HG03469 (cell line): ENCODE results near the gene CCNL2.
"Not testable (repeated sequence)": the region's sequence is repeated elsewhere in the genome, so short reads cannot be mapped to it uniquely, and the experiment has no call there.

Experiments used
- ATAC-seq: cut with Tn5 transposase; IDR thresholded peaks from one replicate; pipeline ENCODE4 v1.9.1; 2021; ENCODE audit warnings: mild to moderate bottlenecking, moderate library complexity, moderate number of reproducible peaks; ENCODE audit not compliant: unreplicated experiment

Gene CCNL2

GRCh38 chr1:1432951-1433803 lies 34.0 kb upstream of the CCNL2 start:
- ATAC-seq, result no peak

GRCh38 chr1:1432274-1432950 lies 33.3 kb upstream of the CCNL2 start:
- no peak for ATAC-seq

- no peak for ATAC-seq
These were observed 32.7 kb upstream of the CCNL2 start for GRCh38 chr1:1431845-1432273.

GRCh38 chr1:1430992-1431844 lies 32.1 kb upstream of the CCNL2 start:
- ATAC-seq, result no peak

- no peak for ATAC-seq
These were observed 31.2 kb upstream of the CCNL2 start for GRCh38 chr1:1430114-1430982.

- ATAC-seq, result no peak
These were observed 30.5 kb upstream of the CCNL2 start for GRCh38 chr1:1429671-1430073.

- not testable (repeated sequence) for ATAC-seq
These were observed 29.8 kb upstream of the CCNL2 start for GRCh38 chr1:1428967-1429366.

GRCh38 chr1:1428174-1428573 lies 29.0 kb upstream of the CCNL2 start:
- no peak for ATAC-seq

- ATAC-seq, result no peak
These were observed 28.6 kb upstream of the CCNL2 start for GRCh38 chr1:1427820-1428148.

- no peak for ATAC-seq
These were observed 28.1 kb upstream of the CCNL2 start for GRCh38 chr1:1427106-1427819.

GRCh38 chr1:1426496-1427105 lies 27.5 kb upstream of the CCNL2 start:
- no peak for ATAC-seq

- ATAC-seq, result no peak
These were observed 26.8 kb upstream of the CCNL2 start for GRCh38 chr1:1425753-1426495.

GRCh38 chr1:1425426-1425752 lies 26.3 kb upstream of the CCNL2 start:
- no peak for ATAC-seq

GRCh38 chr1:1424707-1425106 lies 25.6 kb upstream of the CCNL2 start:
- no peak for ATAC-seq

- no peak for ATAC-seq
These were observed 24.1 kb upstream of the CCNL2 start for GRCh38 chr1:1423245-1423597.

GRCh38 chr1:1422465-1423244 lies 23.5 kb upstream of the CCNL2 start:
- no peak for ATAC-seq

- no peak for ATAC-seq
These were observed 22.9 kb upstream of the CCNL2 start for GRCh38 chr1:1421907-1422464.
